PC-3 (cell line): ENCODE data around the gene ZFHX3. TPM values are rescaled to one million over a fixed set of nuclear protein-coding genes. Genes with fewer than 3 reads are reported as not detected.

ENCODE experiments used
- ATAC-seq: fragments of 200-7000 bp; cut with Tn5 transposase; 2 replicates; pipeline ENCODE4 v1.9.1; 2020; ENCODE audit warnings: mild to moderate bottlenecking, moderate library complexity
- BruUV-seq: library from RNA; stranded (reverse); fragments of 400-500 nt; replicated peaks from 2 replicates; lab custom pipeline; 2021; lab: Mats Ljungman, UMichigan
- CTCF ChIA-PET: fragments of 300-600 bp; sonication (Branson Sonifier 250); formaldehyde crosslinking; loops from one replicate; lab custom pipeline; 2022; ENCODE audit warnings: antibody characterized with exemption; lab: Charles Lee
- POLR2A ChIA-PET: fragments of 300-600 bp; sonication (Branson Sonifier 250); formaldehyde crosslinking; loops from one replicate; lab custom pipeline; 2022; ENCODE audit warnings: antibody characterized with exemption; ENCODE audit not compliant: unreplicated experiment; lab: Charles Lee
- DNase-seq: peaks from one replicate; pipeline ENCODE4 v3.0.0-alpha.2; 2015
- H2AFZ ChIP-seq: fragments of 300-600 bp; sonication (generic); 2 replicates; pipeline ENCODE4 v1.6.0; 2016; ENCODE audit warnings: antibody characterized with exemption, low read length
- H3F3A ChIP-seq: fragments of 300-600 bp; sonication (generic); one replicate; pipeline ENCODE4 v1.6.0; 2017; ENCODE audit warnings: antibody characterized with exemption, low read length, control low read depth, mild to moderate bottlenecking; ENCODE audit not compliant: unreplicated experiment
- H3K27ac ChIP-seq: fragments of 300-600 bp; sonication (generic); 2 replicates; pipeline ENCODE4 v1.5.1; 2016; ENCODE audit warnings: mild to moderate bottlenecking, low read length
- H3K27me3 ChIP-seq: fragments of 300-600 bp; sonication (generic); 2 replicates; pipeline ENCODE4 v1.6.1; 2016; ENCODE audit warnings: low read length, mixed read lengths
- H3K36me3 ChIP-seq: fragments of 300-600 bp; sonication (generic); 2 replicates; pipeline ENCODE4 v1.6.1; 2016; ENCODE audit warnings: low read depth, mixed run types, low read length, mixed read lengths
- H3K4me1 ChIP-seq: fragments of 300-600 bp; sonication (generic); 2 replicates; pipeline ENCODE4 v1.5.1; 2016; ENCODE audit warnings: low read length; ENCODE audit not compliant: insufficient read depth
- H3K4me2 ChIP-seq: fragments of 300-600 bp; sonication (generic); 2 replicates; pipeline ENCODE4 v1.6.0; 2016; ENCODE audit warnings: low read length
- H3K4me3 ChIP-seq: fragments of 300-600 bp; sonication (generic); 2 replicates; pipeline ENCODE4 v1.5.1; 2016; ENCODE audit warnings: mild to moderate bottlenecking, low read length, mixed read lengths
- H3K79me2 ChIP-seq: fragments of 300-600 bp; sonication (generic); 2 replicates; pipeline ENCODE4 v1.6.1; 2017; ENCODE audit warnings: low read length, mixed read lengths
- H3K9ac ChIP-seq: fragments of 300-600 bp; sonication (generic); 2 replicates; pipeline ENCODE4 v1.6.0; 2016; ENCODE audit warnings: mild to moderate bottlenecking, low read length
- H3K9me2 ChIP-seq: fragments of 300-600 bp; sonication (generic); replicated peaks from 2 replicates; pipeline ENCODE4 v1.6.1; 2016; ENCODE audit warnings: mixed run types, low read length, mixed read lengths
- H3K9me3 ChIP-seq: fragments of 300-600 bp; sonication (generic); 2 replicates; pipeline ENCODE4 v1.6.1; 2016; ENCODE audit warnings: low read length, mixed read lengths
- H4K20me1 ChIP-seq: fragments of 300-600 bp; sonication (generic); 2 replicates; pipeline ENCODE4 v1.6.1; 2016; ENCODE audit warnings: low read length, mixed read lengths
- CTCF ChIP-seq: fragments of 300-600 bp; sonication (generic); conservative IDR thresholded peaks from 2 replicates; pipeline ENCODE4 v1.5.1; 2017; ENCODE audit warnings: antibody characterized with exemption, low read depth, mild to moderate bottlenecking, low read length
- EZH2 ChIP-seq: fragments of 300-600 bp; sonication (generic); IDR thresholded peaks from one replicate; pipeline ENCODE4 v1.6.1; 2017; ENCODE audit warnings: antibody characterized with exemption, mild to moderate bottlenecking, low read length; ENCODE audit not compliant: unreplicated experiment
- EZH2phosphoT487 ChIP-seq: fragments of 300-600 bp; sonication (generic); IDR thresholded peaks from 2 replicates; pipeline ENCODE4 v1.6.1; 2018; ENCODE audit warnings: mild to moderate bottlenecking, antibody characterized with exemption, low read length, borderline replicate concordance
- intact Hi-C: fragments of 100-400 bp; cut with micrococcal nuclease; formaldehyde crosslinking; loops from 2 replicates; pipeline ENCODE4 v1.9.0; 2023
- total RNA-seq: library from RNA; depleted of rRNA; stranded (reverse); fragments of >200 nt; gene quantifications from 2 replicates; pipeline ENCODE4 v1.2.3, GENCODE V29; 2014

The ZFHX3 gene
- total RNA-seq, 1 experiment from 2014 or later = 3.5 TPM

- H4K20me1 ChIP-seq = no peaks in the 10 kb centered on the region
- H3K27ac ChIP-seq = no peak overlapping the region
- H3K27me3 ChIP-seq = no peaks in the 10 kb centered on the region
- no peaks in the 10 kb centered on the region for H3K9me3 ChIP-seq
- no peaks in the 10 kb centered on the region; the same call in 1 of the 2 replicates for H3K36me3 ChIP-seq
- no peak overlapping the region for H3K4me3 ChIP-seq
- no peak overlapping the region for H3K9ac ChIP-seq
- no peak for DNase-seq
- no peaks in the 10 kb centered on the region for H3K4me1 ChIP-seq
- CTCF ChIA-PET = no interaction called here
- POLR2A ChIA-PET = no interaction called here
- no TSS peak for BruUV-seq
- H3K9me2 ChIP-seq = no peaks in the 10 kb centered on the region
- H3F3A ChIP-seq = no peaks in the 10 kb centered on the region
- intact Hi-C loops = no loop called here
- no peak overlapping the region for H2AFZ ChIP-seq
- no peak for ATAC-seq
- H3K4me2 ChIP-seq = no peak overlapping the region
- no peaks in the 10 kb centered on the region for H3K79me2 ChIP-seq
- TF ChIP-seq EZH2phosphoT487 (no peak), EZH2 (no peak), CTCF (no peak)
Measured at GRCh38 chr16:72811876-72812275, 236.1 kb downstream of the ZFHX3 start.

- Histone ChIP-seq H3K9ac (no peak overlapping the region), H4K20me1 (no peaks in the 10 kb centered on the region), H3F3A (no peaks in the 10 kb centered on the region), H3K4me3 (no peak overlapping the region), H3K27me3 (no peaks in the 10 kb centered on the region), H3K79me2 (no peaks in the 10 kb centered on the region), H3K36me3 (no peaks in the 10 kb centered on the region; the same call in 1 of the 2 replicates), H3K4me2 (no peak overlapping the region), H3K4me1 (no peaks in the 10 kb centered on the region), H3K27ac (no peak overlapping the region), H2AFZ (no peak overlapping the region), H3K9me3 (no peaks in the 10 kb centered on the region), H3K9me2 (no peaks in the 10 kb centered on the region)
- no TSS peak for BruUV-seq
- ChIA-PET POLR2A (no interaction called here), CTCF (no interaction called here)
- ATAC-seq (no peak), DNase-seq (no peak)
- no peak for TF ChIP-seq EZH2
- TF ChIP-seq EZH2phosphoT487 = no peak
- no peak for TF ChIP-seq CTCF
- intact Hi-C loops = no loop called here
Measured at GRCh38 chr16:72811188-72811720, 236.7 kb downstream of the ZFHX3 start.

- Histone ChIP-seq H4K20me1 (no peaks in the 10 kb centered on the region), H3K36me3 (no peaks in the 10 kb centered on the region; the same call in 1 of the 2 replicates), H3K27me3 (no peaks in the 10 kb centered on the region), H3K9me2 (no peaks in the 10 kb centered on the region), H3K4me2 (no peak overlapping the region), H3K79me2 (no peaks in the 10 kb centered on the region), H3K27ac (no peak overlapping the region), H3K4me1 (no peaks in the 10 kb centered on the region), H2AFZ (no peak overlapping the region), H3K9me3 (no peaks in the 10 kb centered on the region), H3F3A (no peaks in the 10 kb centered on the region), H3K4me3 (no peak overlapping the region), H3K9ac (no peak overlapping the region)
- DNase-seq (no peak), ATAC-seq (no peak)
- no TSS peak for BruUV-seq
- intact Hi-C loops = no loop called here
- TF ChIP-seq EZH2phosphoT487 (no peak), CTCF (no peak), EZH2 (no peak)
- ChIA-PET CTCF (no interaction called here), POLR2A (no interaction called here)
Measured at GRCh38 chr16:72810480-72810879, 237.4 kb downstream of the ZFHX3 start.
